SHP77 (cell line): Measurements from ENCODE around the gene ADAMTS2.

Experiments
- DNase-seq, 2 experiments: peaks; one replicate each; lab custom pipeline; 2025; lab: John Stamatoyannopoulos, UW

ADAMTS2 gene

DNA sequence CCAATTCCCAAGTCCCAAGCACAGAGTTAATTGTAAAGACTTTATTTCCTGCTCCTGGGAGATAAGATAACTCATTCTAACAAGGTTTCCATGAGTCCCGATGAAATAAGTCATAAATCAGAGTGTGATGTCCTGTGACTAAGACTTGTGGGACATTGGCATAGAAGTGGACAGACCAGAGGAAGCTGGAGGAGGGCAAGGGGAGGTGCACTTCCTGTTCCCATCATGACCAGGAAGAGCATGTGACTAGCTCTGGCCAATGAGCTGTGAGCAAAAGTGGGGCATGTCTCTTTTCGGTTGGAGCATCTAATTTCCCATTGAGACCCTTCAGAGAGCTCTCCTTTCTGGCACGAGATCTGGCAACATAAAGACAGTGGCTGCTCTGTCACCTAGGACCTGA lies 184.7 kb downstream of the ADAMTS2 start:
- no peak for DNase-seq

DNA sequence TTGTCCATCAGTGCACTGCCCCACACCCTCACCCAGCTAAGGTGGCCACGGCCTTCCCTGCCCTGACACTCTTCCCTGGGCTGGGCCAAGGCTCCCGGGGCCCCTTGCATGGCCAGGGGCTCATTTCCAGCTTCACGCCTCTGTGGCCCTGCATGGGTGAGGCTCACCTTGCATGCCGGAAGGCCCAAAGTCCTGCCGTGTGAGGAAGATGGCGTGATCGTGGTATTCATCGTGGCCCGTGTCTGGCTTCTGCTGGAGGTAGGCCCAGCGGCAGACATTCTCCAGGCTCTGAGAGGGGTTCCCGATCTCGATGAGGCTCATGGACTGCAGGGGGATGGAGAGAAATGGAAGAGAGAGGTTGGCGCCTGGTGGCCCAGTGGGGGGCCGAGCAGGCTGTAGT lies 186.7 kb downstream of the ADAMTS2 start:
- no peak for DNase-seq

DNA sequence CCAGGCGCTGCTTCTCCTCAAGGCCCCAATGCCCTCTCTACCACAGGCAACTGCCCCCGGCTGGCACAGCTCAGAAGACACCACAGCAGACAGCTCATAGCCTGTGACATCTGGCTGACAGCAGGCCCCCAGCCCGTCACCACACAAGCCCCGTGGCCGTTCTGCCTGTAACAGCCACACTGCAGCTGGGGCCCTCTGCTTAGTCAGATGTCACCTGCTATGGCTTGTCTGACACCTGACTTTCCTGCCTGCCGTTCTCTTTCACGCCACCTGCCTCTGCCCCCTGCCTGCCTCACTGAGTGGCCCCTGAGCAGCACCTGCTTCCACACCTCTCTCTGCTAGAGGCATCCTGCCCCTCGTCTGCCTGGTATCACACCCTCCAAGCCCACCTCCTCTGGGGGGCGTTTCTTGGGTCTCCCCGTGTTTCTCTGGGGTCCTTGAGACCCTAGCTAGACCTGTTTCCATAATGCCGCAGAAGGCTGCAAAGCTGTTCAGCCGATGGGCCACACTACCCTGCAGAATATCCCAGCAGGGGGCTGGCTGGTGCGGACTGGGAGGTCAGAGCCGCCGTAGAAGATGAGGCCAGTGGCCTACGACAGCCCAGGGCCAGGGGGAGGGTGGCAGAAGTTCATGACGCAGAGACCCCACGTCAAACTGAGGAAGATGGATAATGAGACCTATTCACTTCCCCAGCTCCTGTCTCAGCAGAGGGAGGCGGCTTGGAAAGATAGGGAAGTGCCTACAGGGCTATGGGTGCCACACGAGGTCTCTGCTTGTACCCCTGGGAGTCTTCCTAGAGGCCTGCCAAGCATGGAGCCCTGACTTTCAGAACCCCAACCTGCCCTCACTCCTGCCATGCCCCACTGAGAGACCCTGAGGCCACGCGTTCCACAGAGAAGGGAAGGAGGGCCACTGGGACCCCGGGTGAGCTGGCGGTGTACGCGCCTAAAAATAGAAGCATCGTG lies 190.0 kb downstream of the ADAMTS2 start:
- peak; percentile 25 to 53 for DNase-seq

DNA sequence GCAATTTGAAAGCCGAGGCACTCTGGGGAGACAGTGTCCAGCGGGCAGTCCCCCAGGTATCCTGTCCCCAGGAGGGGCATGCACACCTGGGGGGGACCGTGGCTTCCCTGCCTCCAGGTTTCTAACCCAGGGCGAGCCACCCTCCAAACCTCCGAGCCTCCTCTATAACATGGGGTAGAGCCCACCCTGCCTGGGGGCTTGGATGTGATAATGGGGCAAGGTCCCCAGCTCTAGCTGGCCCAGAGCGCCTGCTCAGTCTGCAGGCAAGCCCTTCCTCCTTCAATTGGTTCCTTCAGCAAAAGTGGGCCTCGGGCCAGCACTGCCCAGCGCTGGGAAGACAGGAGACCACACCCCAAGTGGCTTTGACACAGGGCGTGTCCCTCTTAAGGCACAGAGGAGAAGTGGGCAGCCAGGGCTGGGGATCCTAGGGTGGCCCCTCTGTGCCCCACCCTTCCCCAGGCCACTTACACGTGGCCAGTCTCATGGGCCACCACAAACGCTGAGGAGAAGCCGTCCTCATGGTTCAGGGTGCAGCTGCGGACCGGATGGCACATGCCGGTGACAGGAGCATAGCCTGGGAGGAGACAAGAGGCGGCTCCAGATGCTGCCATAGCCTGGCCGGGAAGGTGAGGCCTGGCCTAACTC lies 190.8 kb downstream of the ADAMTS2 start:
- no peak for DNase-seq

DNA sequence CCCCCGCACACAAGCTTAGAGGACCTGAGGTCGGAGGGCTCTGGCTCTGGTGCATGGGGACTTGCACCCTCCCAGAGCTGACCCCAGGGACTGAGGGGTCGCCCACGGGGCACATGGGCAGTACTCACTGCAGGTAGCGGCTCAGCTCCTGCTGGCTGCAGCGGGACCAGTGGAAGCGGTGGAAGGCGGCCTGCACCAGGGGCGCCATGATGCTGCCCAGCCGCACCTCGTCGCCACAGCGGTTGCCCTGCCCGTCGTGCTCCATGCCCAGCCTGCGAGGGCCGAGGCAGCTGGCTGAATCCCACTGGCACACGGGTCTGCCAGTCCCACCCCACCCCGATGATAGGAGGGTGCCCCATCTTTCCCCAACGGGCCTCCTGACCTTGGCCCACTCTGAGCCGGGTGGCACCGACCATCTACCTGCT lies 191.3 kb downstream of the ADAMTS2 start:
- no peak for DNase-seq

DNA sequence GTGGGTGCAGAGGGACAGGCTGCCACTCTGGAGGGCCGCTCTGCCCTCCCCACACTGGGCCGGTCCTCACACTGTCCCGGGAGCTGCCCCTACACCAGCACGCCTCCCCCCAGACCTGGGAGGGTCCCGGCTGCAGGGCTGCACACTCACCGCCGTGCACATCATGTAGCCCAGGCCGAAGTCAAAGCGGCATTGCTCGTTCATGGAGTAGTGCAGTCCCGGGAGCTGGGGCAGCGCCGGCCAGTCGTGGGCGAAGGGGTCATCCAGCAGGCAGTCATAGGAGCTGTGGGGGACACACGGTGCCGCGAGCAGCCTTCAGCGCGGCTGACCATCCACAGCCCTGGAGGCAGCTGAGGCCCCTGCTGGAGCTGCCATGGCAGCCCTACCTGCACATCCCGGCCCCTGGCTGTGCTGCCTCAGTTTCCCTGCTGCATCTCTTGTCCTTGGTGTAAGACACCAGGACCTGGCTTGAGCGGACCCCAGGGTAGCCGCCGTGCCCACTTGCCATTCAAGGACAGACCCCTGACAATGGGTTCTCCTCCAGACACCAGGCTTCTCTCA lies 191.8 kb downstream of the ADAMTS2 start:
- DNase-seq, result no peak

DNA sequence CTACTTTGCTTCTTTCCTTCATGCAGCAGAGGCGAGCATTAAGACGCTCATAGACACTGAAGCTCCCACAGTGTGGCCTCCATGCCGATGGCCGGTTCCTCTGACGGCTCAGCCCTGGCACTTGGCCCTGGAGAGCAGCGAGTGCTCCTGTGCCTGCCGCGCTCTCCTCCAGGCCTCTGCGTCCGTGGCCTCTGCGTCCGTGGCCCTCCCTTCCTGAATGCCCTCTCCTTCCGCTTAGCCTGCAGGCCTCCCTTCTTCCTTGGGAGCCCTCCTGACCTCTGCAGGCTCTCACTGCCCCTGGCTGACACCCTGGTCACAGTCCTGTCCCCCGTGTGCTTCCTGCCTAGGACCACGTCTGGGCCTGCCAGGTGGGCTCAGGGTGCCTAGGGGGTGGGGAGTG lies 192.3 kb downstream of the ADAMTS2 start:
- no peak for DNase-seq

DNA sequence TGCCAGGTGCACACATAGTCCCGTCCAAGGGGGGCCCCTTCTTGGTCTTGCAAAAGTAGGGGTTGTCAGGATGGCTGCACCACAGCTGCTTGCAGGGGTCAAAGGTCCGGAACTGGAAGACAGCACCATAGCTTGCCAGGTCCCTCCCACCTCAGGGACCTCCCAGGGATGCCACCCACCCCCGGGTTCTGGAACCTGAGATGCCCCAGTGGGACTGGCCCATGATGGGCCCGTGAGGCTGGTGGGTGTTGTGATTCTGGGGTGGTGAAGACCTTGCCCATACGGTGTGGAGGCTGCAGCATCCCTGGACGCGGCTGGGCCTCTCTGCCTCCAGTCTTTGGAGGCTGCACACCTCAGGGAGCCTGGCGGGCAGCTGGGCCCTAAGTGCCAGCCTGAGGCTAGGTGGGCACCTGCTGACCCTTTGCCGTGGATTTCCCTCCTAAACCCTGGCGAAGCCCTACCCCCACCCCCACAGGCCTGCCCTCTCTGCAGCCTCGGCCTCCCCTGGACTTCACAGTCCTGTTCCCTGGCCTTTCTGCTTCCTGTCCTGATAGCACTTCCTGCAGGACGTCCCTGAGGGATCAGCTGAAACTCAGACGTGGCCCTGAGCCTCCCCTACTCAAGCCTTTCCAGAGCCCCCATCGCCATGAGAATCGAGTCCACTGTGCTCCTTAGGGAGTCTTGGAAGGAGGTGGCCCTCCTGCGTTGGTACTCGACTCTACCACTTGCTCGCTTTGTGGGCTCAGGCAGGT lies 192.9 kb downstream of the ADAMTS2 start:
- no peak for DNase-seq

DNA sequence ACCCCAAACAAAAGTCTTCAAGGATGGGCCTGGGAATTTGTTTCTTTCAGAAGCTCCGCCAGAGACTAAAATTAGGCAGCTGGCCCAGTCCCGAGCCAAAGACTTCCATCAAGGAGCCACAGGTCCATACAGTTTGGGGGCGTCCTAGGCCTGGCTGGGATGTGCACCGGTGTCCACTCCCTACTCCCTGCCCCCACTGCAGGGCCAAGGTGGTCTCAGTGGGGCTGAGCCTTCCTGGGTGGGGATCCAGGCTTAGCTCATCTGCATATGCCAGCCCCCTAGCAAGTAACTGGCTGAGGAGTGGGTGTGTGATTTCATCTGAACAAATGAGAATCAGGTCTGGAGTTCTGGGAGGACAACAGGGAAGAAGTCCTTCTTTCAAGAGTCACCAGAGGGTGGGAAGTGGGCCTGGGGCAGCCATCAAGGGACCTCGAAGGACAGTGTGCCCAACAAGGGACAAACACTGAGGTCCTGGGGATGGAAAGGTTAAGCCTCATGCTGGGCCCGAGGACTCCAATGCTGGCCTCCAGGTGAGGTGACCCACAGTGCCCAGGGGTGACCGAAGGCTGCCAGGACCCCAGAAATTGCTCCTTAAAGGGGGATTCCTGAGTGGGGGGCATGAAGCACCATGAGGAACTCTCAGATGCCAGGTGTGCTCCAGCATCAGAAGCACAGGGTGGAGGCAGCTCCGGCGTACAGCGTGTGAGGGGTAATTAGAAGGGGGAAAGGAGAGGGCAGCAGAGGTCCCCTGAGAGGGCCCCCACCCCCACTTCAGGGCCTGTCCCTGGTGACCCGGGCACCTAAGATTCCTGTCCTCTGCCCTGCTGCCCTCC lies 193.8 kb downstream of the ADAMTS2 start:
- DNase-seq, result no peak

DNA sequence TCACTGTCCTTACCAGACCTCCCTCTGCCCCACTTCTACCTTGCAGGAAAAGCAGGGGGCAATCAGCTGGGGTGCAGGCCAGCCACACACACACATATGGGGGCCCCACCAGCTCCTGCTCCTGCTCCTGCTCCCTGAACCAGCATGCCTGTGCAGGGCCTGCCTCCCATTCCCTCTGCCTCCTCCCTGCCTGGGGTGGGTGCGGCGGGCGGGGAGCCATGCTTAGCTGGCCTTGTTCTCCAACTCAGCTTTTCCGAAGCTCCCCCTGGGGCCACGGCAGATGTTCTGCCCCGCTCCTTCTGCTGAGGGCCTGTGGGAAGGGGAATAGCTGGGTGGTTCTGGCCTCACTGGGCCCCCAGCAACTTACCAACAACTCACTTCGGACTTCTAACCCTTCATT lies 195.2 kb downstream of the ADAMTS2 start:
- DNase-seq, result no peak

DNA sequence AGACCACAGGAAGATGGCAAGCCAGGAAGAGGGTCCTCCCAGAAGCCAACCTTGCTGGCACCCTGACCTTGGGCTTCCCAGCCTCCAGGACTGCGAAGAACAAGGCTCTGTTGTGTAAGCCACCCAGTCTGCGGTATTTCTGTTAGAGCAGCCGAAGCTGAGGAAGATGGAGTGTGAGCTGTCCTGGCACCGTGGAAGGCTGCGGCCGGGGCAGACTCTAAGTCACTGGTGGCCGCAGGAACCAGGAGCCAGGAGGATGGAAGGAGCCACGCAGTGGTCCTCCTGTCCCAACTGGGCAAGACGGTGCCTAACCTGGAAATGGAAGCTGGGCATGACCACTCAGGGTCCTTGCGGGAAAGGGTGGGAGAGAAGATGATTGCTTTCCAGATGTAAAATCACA lies 196.0 kb downstream of the ADAMTS2 start:
- no peak for DNase-seq

DNA sequence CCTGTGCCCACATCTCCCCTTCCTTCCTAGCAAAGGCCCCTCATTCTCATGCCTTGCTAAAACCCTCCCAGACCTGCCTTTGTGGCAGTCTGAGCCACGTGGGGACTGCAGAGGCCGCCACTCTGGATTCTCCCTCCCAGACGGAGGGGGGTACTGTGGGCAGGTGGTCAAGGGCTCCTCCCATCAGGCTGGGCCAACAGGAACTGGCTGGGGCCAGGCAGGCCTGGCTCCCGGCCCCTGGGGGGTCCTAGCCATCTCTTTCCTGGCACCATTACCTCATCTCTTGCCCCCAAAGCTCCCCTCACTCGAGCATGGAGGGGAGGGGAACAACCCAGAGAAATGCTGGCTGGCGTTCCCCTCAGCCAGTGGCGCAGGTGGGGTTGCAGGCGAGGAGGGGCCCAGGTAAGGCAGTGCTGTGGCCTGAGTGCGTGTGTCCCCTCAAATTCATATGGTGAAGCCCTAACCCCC lies 196.5 kb downstream of the ADAMTS2 start:
- no peak for DNase-seq

DNA sequence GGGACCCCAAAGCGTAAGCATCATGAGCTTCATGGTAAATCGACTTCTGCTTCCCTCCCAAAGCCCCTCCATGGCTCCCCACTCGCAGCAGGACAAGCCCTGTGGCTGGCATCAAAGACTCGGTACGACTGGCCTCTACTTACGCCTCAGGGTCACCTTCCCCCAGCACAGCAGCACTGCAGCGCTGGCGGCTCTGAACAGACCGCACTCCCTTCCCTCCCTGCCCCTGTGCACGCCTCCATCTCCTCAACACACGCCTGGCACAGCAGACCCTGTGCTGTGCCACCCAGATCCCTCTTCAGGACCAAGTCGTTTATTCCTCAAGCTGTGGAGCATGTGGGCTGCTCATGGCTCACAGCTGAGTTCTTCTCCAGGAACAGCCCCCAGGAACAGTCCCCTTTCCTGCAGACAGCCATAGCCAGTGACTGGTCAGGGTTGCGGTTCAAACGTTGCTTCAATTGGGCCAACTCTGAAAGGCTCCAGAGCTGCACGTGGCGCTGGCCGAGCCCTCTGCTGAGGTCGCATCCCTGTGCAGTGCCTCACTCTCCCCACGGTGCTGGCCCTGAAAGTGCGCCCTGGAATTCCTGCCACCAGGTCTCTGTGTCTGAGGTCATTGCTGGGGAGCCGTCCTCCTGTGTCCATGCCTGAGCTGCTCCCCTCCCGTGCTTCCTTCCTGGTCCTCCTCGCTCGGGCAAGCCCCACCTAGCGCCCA lies 197.1 kb downstream of the ADAMTS2 start:
- no peak for DNase-seq

DNA sequence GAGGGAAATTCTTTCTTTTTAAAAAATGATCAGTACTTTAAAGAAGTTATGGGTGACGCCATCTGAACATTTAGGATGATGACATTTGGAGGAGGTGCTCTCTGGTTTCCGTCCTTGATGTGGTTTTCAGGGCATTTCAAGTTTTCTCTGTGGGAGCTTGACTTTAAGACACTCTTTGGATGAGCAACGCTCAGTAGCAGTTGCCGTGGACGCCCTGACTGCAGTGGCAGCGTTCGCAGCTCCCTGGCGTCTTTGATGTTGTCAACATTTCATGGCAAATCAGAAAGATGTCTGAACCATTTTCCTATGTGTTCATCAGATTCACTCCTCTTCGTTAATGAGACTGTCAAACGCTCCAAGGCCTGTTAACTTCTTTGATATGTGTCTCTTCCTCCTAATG lies 199.0 kb downstream of the ADAMTS2 start:
- DNase-seq, result no peak

DNA sequence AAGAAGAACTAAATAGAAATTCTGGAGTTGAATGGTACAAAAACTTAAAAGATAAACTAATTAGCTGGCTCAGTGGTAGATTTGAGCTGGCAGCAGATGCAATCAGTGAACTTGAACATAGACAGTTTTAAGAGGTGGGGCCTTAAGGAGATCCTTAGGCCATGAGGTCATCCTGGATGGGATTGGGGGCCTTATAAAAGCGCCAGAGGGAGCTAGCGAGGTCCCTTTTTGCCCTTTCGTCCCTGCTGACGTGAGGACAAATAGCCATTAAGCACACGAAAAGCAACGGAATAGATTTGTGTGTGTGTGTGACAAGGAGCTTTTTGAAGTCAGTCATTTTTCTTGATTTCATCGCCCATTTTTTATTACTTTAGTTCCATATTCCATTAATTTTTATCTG lies 201.8 kb downstream of the ADAMTS2 start:
- DNase-seq, result no peak

DNA sequence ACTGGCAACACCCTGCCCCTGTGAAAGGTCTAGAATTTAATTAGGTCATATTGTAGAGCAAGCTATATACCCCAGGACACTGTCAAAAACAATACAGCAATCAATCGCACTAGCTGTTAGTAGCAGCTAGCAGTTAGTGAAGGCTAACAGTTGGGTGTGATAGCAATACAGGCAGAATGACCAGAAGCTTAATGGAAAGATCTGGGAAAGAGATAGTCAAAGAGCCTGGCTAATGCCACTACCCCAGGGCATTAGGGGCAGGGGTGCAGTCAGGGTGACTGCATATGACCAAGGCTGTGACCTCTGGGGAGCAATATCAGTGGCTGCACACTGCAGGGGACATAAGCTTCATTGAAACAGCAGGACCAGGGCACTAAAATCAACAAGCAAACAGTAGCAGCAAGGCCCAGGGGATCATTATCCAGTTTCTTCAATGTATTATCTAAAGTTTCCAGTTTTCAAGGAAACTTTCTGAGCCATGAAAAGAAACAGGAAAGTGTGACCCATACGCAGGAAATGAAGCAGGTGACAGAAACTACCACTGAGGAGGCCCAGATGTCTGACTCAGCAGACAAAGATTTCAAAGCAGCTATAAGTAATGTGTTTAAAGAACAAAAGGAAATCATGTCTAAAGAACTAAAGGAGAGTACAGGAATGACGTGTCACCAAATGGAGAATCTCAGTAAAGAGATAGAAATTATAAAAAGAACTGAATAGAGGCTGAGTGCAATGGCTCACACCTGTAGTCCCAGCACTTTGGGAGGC lies 202.6 kb downstream of the ADAMTS2 start:
- no peak for DNase-seq

DNA sequence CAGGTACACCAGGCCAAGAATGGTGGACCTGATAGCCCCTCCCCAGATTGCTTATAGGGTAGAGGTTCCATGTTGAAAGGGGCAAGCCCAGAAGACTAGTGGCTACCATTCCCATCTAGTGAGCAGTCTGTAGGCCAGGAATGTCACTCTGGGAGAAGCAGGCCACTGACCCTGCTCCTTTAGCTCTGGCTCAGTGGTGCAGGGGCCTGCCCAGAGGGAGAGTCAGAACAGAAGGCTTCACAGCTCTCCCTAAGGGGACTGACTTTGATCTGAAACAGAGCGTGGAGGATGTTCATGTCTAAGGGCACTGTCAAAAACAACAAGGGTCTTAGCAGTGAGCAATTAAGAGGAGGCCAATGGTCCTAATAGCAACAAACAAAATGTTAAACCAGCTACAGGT lies 203.4 kb downstream of the ADAMTS2 start:
- no peak for DNase-seq

DNA sequence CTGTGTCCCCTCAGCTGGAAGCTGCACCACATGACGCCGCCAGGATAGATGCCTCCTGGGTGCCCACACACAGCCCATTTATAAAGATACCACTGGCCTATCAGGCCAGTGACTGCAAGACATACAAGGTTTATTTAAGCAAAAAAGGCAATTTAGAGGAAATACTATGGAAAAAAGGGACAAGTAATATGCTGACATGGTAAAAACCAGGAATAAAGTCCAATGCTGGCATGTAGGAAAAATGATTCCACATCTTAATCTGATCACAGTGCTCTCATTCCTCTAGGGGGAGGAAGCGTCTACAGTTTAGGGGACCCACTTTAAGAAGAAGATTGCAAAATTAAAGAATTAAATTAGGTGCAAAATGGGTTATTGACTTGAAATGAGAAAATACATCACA lies 205.0 kb downstream of the ADAMTS2 start:
- no peak for DNase-seq

DNA sequence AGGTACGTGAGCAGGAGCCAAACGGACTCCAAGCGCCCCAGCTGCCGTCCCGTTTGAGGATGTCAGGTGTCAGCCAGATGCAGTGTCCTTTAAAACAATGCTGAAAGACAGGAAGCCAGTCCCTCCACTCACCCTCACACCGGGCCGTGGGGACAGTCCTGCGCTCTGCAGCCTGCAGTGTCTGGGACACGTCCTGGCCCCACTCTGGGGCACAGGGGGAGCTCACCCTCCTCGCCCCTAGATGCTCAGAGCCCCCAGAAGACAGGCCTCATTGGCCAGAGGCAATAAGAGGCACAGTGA lies 205.4 kb downstream of the ADAMTS2 start:
- DNase-seq, result no peak
